HepG2 (cell line): ENCODE results near the gene EIF4G3. TPM values are rescaled to one million over a fixed set of nuclear protein-coding genes. Genes with fewer than 3 reads are reported as not detected.

Source experiments
- ATAC-seq: fragments of 200-7000 bp; cut with Tn5 transposase; 3 replicates; pipeline ENCODE4 v1.9.1; 2020; ENCODE audit warnings: mild to moderate bottlenecking, moderate library complexity
- BruUV-seq: library from RNA; stranded (reverse); fragments of 400-500 nt; replicated peaks from 2 replicates; lab custom pipeline; 2021; lab: Mats Ljungman, UMichigan
- CTCF ChIA-PET: fragments of 300-600 bp; formaldehyde crosslinking; extraction: SDS; loops from one replicate; lab custom pipeline; 2021; ENCODE audit warnings: low total read pairs, inconsistent platforms, low intra/inter-chr PET ratio; lab: Yijun Ruan, JAX
- POLR2A ChIA-PET: fragments of 350-600 bp; sonication (Branson Sonifier 250); formaldehyde crosslinking; loops from one replicate; lab custom pipeline; 2020; ENCODE audit warnings: antibody characterized with exemption, inconsistent platforms; lab: Yijun Ruan, JAX
- DNase-seq: peaks from one replicate; pipeline ENCODE4 v3.0.0-alpha.2; 2015; ENCODE audit warnings: low spot score
- FAIRE-seq: peaks from 3 replicates; lab custom pipeline; 2011; peaks lifted over from hg19 to GRCh38; lab: Jason Lieb, UNC
- H2AFZ ChIP-seq: one replicate; pipeline ENCODE4 v1.6.1; 2011; ENCODE audit warnings: low read length, inconsistent platforms
- H3K27ac ChIP-seq: fragments of 300-600 bp; 3 replicates; pipeline ENCODE4 v1.8.0; 2011; ENCODE audit warnings: mixed run types, mild to moderate bottlenecking, mixed read lengths, low read length, inconsistent platforms; ENCODE audit not compliant: insufficient read depth; ENCODE audit errors: extremely low read length
- H3K27me3 ChIP-seq, 2 experiments: fragments of 200-600 bp in 1 of 2; 2 replicates in 1 of 2; 3 replicates in 1 of 2; pipeline versions ENCODE4 v1.6.0 to v1.8.0; 2011; ENCODE audit warnings: low read length in 2 of 2, mild to moderate bottlenecking in 2 of 2, moderate library complexity in 2 of 2, inconsistent platforms in 1 of 2; ENCODE audit not compliant: insufficient read depth in 2 of 2, control insufficient read depth in 1 of 2
- H3K36me3 ChIP-seq, 2 experiments: fragments of 200-600 bp in 1 of 2; replicated peaks in 1 of 2; 2 replicates in 1 of 2; 3 replicates in 1 of 2; pipeline versions ENCODE4 v1.5.1 to v1.8.0; 2011; ENCODE audit warnings: low read length in 2 of 2, inconsistent platforms in 1 of 2; ENCODE audit not compliant: insufficient read depth in 2 of 2, control insufficient read depth in 1 of 2
- H3K4me1 ChIP-seq: 2 replicates; pipeline ENCODE4 v1.5.1; 2012; ENCODE audit warnings: low read length, inconsistent platforms; ENCODE audit not compliant: insufficient read depth
- H3K4me2 ChIP-seq: 2 replicates; pipeline ENCODE4 v1.6.0; 2011; ENCODE audit warnings: low read depth, low read length, inconsistent platforms
- H3K4me3 ChIP-seq, 3 experiments: fragments of 200-600 bp in 1 of 3; sonication (generic), shearing (Covaris generic) in 1 of 3; replicated peaks in 1 of 3; 2 replicates each; pipeline ENCODE4 v1.5.1; 2011 to 2016; ENCODE audit warnings: low read length in 3 of 3, inconsistent platforms in 2 of 3, low read depth in 2 of 3, mild to moderate bottlenecking in 2 of 3, control low read depth in 1 of 3, mixed read lengths in 1 of 3; ENCODE audit not compliant: insufficient read depth in 1 of 3
- H3K79me2 ChIP-seq: one replicate; pipeline ENCODE4 v1.6.1; 2011; ENCODE audit warnings: low read length, inconsistent platforms; ENCODE audit not compliant: insufficient read depth
- H3K9ac ChIP-seq: 2 replicates; pipeline ENCODE4 v1.6.0; 2011; ENCODE audit warnings: mild to moderate bottlenecking, low read depth, low read length, inconsistent platforms; ENCODE audit not compliant: insufficient read depth
- H3K9me3 ChIP-seq: 2 replicates; pipeline ENCODE4 v1.5.1; 2012; ENCODE audit warnings: mild to moderate bottlenecking, low read length
- H4K20me1 ChIP-seq: 2 replicates; pipeline ENCODE4 v1.6.0; 2011; ENCODE audit warnings: inconsistent platforms, mild to moderate bottlenecking, low read length, moderate library complexity; ENCODE audit not compliant: insufficient read depth
- BCLAF1 ChIP-seq: fragments of 450-650 bp; IDR thresholded peaks from 2 replicates; pipeline ENCODE4 v1.6.1; 2017; ENCODE audit warnings: mild to moderate bottlenecking
- KMT2B ChIP-seq: IDR thresholded peaks from 2 replicates; pipeline ENCODE4 v1.6.1; 2016; ENCODE audit warnings: missing genetic modification reagents, missing compliant biosample characterization
- ZNF207 ChIP-seq: fragments of 450-650 bp; IDR thresholded peaks from 2 replicates; pipeline ENCODE4 v1.6.1; 2016; ENCODE audit warnings: antibody characterized with exemption, borderline replicate concordance
- ZNF335 ChIP-seq: sonication (generic); formaldehyde crosslinking; IDR thresholded peaks from 2 replicates; pipeline ENCODE4 v1.4.0; 2020; ENCODE audit warnings: missing genetic modification reagents
- ZNF512B ChIP-seq: sonication (generic); formaldehyde crosslinking; IDR thresholded peaks from 2 replicates; pipeline ENCODE4 v1.5.1; 2020; ENCODE audit warnings: missing genetic modification reagents, mild to moderate bottlenecking, borderline replicate concordance
- ZNF678 ChIP-seq: sonication (generic); formaldehyde crosslinking; IDR thresholded peaks from 2 replicates; pipeline ENCODE4 v1.4.0; 2020; ENCODE audit warnings: mild to moderate bottlenecking, missing genetic modification reagents
- in situ Hi-C: cut with HindIII; loops from 2 replicates; pipeline ENCODE4 v1.10.0; 2017; ENCODE audit warnings: low pct_unique_long_range_greater_than_20kb; ENCODE audit not compliant: extremely low pct_ligation_motif_present
- intact Hi-C: fragments of 100-400 bp; cut with micrococcal nuclease; formaldehyde crosslinking; loops from one replicate; pipeline ENCODE4 v1.10.0; 2022; ENCODE audit not compliant: unreplicated experiment
- polyA plus RNA-seq, 8 experiments: library from polyadenylated mRNA; depleted of rRNA in 3 of 8; stranded (reverse) in 7 of 8; unstranded in 1 of 8; fragments of >200 nt; fragmentation: Illumina TruSeq in 4 of 8; extraction: Trizol in 4 of 8; gene quantifications; 2 replicates each; pipeline versions ENCODE4 v1.2.1 to v1.2.3, GENCODE V29; 2011 to 2016; ENCODE audit warnings: low read depth in 4 of 8, missing spikeins in 1 of 8, mixed read lengths in 1 of 8; ENCODE audit not compliant: insufficient read depth in 1 of 8
- total RNA-seq, 5 experiments: library from RNA; depleted of rRNA; stranded (reverse); fragments of >200 nt; fragmentation: Illumina TruSeq; extraction: Trizol; gene quantifications; 2 replicates each; pipeline ENCODE4 v1.2.3, GENCODE V29; 2016; ENCODE audit warnings: low read depth in 1 of 5
- TF ChIP-seq, protein P1 (sequence below): sonication (generic); formaldehyde crosslinking; IDR thresholded peaks from 2 replicates; pipeline ENCODE4 v1.5.1; 2020; ENCODE audit warnings: missing genetic modification reagents, mild to moderate bottlenecking, borderline replicate concordance
- TF ChIP-seq, protein P2 (sequence below): sonication (generic); formaldehyde crosslinking; IDR thresholded peaks from 2 replicates; pipeline ENCODE4 v1.9.0; 2022; ENCODE audit warnings: low read depth, missing genetic modification reagents
- TF ChIP-seq, protein P3 (sequence below): IDR thresholded peaks from 2 replicates; pipeline ENCODE4 v1.6.1; 2012; ENCODE audit warnings: low read depth, low read length, improper control_type of control experiment

EIF4G3 gene
- total and polyA plus RNA-seq, 2 of the 13 experiments (the other 11 are each of a cell fraction or from before 2014, with no cell fraction given), result 22.2 to 27.6 TPM

DNA sequence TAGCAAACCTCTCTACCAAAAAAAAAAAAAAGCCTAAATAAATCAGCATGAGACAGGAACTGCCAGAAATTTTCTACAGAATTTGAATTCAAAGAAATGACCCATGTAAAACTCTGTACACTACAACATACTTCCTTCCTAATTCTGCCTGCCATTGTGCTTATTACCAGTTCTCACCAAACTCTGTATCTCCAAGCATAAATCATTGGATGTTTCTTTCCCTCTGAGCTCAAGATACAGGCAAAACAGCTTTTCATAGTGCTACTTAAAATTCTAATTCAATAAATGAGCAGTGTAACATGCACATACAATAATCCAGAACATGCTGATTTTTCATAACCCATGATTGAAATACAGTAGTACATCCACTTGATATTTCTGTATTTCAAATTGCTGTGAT is 87.0 kb downstream of the EIF4G3 start:
- ATAC-seq (no peak), FAIRE-seq (no peak), DNase-seq (no peak)
- H3K27ac ChIP-seq, result peak overlapping the region; percentile 42
- H4K20me1 ChIP-seq, result no peaks in the 10 kb centered on the region; the same call in 1 of the 2 replicates
- in situ Hi-C loops, result no loop called here
- TF ChIP-seq KMT2B (CRISPR knock-in tag) (no peak), ZNF335 (CRISPR knock-in tag) (no peak), BCLAF1 (no peak), ZNF678 (CRISPR knock-in tag) (no peak), ZNF512B (CRISPR knock-in tag) (no peak), ZNF207 (no peak)
- TF ChIP-seq, protein P1, sequence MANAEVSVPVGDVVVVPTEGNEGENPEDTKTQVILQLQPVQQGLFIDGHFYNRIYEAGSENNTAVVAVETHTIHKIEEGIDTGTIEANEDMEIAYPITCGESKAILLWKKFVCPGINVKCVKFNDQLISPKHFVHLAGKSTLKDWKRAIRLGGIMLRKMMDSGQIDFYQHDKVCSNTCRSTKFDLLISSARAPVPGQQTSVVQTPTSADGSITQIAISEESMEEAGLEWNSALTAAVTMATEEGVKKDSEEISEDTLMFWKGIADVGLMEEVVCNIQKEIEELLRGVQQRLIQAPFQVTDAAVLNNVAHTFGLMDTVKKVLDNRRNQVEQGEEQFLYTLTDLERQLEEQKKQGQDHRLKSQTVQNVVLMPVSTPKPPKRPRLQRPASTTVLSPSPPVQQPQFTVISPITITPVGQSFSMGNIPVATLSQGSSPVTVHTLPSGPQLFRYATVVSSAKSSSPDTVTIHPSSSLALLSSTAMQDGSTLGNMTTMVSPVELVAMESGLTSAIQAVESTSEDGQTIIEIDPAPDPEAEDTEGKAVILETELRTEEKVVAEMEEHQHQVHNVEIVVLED (CRISPR knock-in tag), result no peak
- TF ChIP-seq, protein P2, sequence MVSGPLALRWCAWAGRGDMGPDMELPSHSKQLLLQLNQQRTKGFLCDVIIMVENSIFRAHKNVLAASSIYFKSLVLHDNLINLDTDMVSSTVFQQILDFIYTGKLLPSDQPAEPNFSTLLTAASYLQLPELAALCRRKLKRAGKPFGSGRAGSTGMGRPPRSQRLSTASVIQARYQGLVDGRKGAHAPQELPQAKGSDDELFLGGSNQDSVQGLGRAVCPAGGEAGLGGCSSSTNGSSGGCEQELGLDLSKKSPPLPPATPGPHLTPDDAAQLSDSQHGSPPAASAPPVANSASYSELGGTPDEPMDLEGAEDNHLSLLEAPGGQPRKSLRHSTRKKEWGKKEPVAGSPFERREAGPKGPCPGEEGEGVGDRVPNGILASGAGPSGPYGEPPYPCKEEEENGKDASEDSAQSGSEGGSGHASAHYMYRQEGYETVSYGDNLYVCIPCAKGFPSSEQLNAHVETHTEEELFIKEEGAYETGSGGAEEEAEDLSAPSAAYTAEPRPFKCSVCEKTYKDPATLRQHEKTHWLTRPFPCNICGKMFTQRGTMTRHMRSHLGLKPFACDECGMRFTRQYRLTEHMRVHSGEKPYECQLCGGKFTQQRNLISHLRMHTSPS (CRISPR knock-in tag), result no peak
- TF ChIP-seq, protein P3, sequence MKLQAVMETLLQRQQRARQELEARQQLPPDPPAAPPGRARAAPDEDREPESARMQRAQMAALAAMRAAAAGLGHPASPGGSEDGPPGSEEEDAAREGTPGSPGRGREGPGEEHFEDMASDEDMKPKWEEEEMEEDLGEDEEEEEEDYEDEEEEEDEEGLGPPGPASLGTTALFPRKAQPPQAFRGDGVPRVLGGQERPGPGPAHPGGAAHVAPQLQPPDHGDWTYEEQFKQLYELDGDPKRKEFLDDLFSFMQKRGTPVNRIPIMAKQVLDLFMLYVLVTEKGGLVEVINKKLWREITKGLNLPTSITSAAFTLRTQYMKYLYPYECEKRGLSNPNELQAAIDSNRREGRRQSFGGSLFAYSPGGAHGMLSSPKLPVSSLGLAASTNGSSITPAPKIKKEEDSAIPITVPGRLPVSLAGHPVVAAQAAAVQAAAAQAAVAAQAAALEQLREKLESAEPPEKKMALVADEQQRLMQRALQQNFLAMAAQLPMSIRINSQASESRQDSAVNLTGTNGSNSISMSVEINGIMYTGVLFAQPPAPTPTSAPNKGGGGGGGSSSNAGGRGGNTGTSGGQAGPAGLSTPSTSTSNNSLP, result no peak
- H3K36me3 ChIP-seq, result peaks cover 2 to 6% of the 10 kb centered on the region in 2 experiments; a peak in 2 of 5 replicates
- intact Hi-C loops, result no loop called here
- POLR2A ChIA-PET, result no interaction called here
- H3K4me2 ChIP-seq, result peak overlapping the region; percentile 33; the same call in 1 of the 2 replicates
- no peak overlapping the region for H3K4me3 ChIP-seq
- peaks cover 26% of the 10 kb centered on the region for H3K4me1 ChIP-seq
- no peaks in the 10 kb centered on the region for H3K27me3 ChIP-seq
- CTCF ChIA-PET, result no interaction called here
- H2AFZ ChIP-seq, result no peak overlapping the region
- no peak overlapping the region for H3K9ac ChIP-seq
- peaks cover 5% of the 10 kb centered on the region for H3K79me2 ChIP-seq
- no TSS peak for BruUV-seq
- no peaks in the 10 kb centered on the region for H3K9me3 ChIP-seq
